Measurements from ENCODE around the gene SYNGR3. TPM values are rescaled to one million over a fixed set of nuclear protein-coding genes. Genes with fewer than 3 reads are reported as not detected.

SYNGR3 gene
- total RNA-seq, 2 donors from 2014 or later: 7.0 to 11.2 TPM

DNA sequence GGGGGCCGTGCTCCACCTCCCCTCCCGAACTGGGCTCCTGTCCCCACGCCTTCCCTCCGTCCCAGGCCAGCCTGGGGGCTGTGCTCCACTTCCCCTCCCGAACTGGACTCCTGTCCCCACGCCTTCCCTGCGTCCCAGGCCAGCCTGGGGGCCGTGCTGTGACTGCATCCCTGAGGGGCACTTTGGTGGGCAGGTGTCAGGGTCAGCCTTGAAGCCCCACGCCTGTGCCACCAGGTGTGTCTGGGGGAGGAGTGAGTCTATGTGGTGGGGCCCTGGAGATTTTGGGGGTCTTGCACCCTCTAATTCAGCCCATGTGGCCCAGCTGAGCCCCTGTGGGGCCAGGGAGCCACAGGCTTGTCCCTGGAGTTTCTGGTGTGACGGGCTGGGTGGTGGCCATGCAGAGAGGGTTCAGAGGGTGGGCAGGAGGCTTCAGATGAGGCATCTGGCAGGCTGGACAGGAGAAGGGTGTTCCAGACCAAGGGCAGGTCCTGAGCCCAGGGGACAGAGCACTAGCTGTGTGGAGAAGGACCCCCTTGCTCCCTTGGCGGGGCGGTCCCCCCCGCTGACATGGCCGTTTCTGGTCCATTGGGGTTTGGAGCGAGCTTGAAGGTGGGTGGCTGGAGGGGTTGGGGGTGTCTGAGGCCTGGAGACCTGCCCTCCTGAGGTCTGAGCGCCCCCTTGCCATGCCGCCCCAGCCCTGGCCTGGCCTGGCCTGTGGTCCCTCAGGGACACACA, 45.1 kb downstream of the SYNGR3 start:
- Mint-ChIP-seq H3K9me3 (no peaks in the 10 kb centered on the region), H3K4me1 (peaks cover 7% of the 10 kb centered on the region), H3K4me3 (no peak overlapping the region), H3K27me3 (ENCODE audit: insufficient read depth) (no peaks in the 10 kb centered on the region), H3K27ac (no peak overlapping the region), H3K36me3 (ENCODE audit: low read depth) (peaks cover 4% of the 10 kb centered on the region)
- Histone ChIP-seq H3K27me3 (ENCODE audit: control insufficient read depth, insufficient read depth, low read length, poor library complexity, severe bottlenecking) (no peaks in the 10 kb centered on the region), H3K36me3 (ENCODE audit: control insufficient read depth, insufficient read depth, low read length) (peaks cover 5% of the 10 kb centered on the region), H3K9ac (ENCODE audit: extremely low read depth, low read length, poor library complexity, severe bottlenecking) (no peak overlapping the region), H3K4me1 (ENCODE audit: control insufficient read depth, insufficient read depth, low read length) (peaks cover 6% of the 10 kb centered on the region), H3K4me3 (ENCODE audit: low read length) (no peak overlapping the region), H3K9me3 (ENCODE audit: control insufficient read depth, low read length) (no peaks in the 10 kb centered on the region), H3K27ac (ENCODE audit: low read depth, low read length) (no peak overlapping the region)
- no peak for DNase-seq
- TF ChIP-seq, protein P1, sequence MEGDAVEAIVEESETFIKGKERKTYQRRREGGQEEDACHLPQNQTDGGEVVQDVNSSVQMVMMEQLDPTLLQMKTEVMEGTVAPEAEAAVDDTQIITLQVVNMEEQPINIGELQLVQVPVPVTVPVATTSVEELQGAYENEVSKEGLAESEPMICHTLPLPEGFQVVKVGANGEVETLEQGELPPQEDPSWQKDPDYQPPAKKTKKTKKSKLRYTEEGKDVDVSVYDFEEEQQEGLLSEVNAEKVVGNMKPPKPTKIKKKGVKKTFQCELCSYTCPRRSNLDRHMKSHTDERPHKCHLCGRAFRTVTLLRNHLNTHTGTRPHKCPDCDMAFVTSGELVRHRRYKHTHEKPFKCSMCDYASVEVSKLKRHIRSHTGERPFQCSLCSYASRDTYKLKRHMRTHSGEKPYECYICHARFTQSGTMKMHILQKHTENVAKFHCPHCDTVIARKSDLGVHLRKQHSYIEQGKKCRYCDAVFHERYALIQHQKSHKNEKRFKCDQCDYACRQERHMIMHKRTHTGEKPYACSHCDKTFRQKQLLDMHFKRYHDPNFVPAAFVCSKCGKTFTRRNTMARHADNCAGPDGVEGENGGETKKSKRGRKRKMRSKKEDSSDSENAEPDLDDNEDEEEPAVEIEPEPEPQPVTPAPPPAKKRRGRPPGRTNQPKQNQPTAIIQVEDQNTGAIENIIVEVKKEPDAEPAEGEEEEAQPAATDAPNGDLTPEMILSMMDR (conservative IDR thresholded peaks at IDR 0.05): no peak
- 90 to 93% methylated on average over 3 to 15 of the region's 17 CpGs for WGBS, 2 experiments (ENCODE audit: insufficient coverage in 1 of 2, insufficient read length in 1 of 2)

DNA sequence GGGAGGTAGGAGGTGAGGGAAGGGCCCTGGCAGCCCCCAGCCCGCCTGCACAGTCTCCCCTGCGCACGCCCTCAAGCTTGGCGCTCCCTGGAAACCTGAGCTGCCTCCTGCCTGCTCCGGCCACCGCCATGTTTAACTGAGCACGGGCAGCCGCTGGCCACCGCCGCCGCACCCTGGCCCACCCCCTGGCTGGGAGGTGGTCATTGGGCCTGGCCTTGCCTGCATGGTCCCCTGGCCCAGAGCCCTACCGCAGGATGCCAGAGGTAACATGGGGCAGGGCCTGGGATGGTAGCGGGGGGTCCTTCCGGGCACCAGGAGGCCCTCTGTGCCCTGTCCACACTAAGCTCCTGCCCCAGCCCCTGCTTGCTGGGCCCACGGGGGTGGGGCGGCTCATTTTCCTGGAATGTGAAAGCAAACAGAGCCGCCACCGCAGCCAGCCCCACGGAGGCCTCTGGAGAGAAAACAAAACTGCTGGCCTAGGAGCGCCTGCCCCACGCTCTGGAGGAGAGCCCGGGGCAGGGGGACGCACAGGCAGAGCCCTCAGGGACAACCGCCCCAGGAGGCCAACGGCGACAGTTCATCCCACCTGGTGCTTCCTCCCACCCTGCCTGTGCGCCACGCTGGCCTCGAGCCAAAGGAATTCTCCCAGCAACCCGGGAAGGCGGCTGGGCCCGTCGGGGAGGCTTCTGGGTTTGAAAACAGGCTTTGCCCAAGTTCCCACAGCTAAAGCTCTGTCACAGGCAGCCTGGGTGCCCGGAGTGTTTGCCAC, 45.8 kb downstream of the SYNGR3 start:
- Mint-ChIP-seq H3K36me3 (ENCODE audit: low read depth) (peaks cover 4% of the 10 kb centered on the region), H3K27me3 (ENCODE audit: insufficient read depth) (no peaks in the 10 kb centered on the region), H3K27ac (no peak overlapping the region), H3K4me1 (peaks cover 7% of the 10 kb centered on the region), H3K4me3 (no peak overlapping the region), H3K9me3 (no peaks in the 10 kb centered on the region)
- Histone ChIP-seq H3K27me3 (ENCODE audit: control insufficient read depth, insufficient read depth, low read length, poor library complexity, severe bottlenecking) (no peaks in the 10 kb centered on the region), H3K4me1 (ENCODE audit: control insufficient read depth, insufficient read depth, low read length) (peaks cover 6% of the 10 kb centered on the region), H3K27ac (ENCODE audit: low read depth, low read length) (peak overlapping the region; percentile 49), H3K36me3 (ENCODE audit: control insufficient read depth, insufficient read depth, low read length) (peaks cover 5% of the 10 kb centered on the region), H3K4me3 (ENCODE audit: low read length) (no peak overlapping the region), H3K9ac (ENCODE audit: extremely low read depth, low read length, poor library complexity, severe bottlenecking) (no peak overlapping the region), H3K9me3 (ENCODE audit: control insufficient read depth, low read length) (no peaks in the 10 kb centered on the region)
- DNase-seq: peak; percentile 65
- TF ChIP-seq, protein P1 (conservative IDR thresholded peaks at IDR 0.05): no peak
- 86 to 87% methylated on average over 25 to 34 of the region's 34 CpGs for WGBS, 2 experiments (ENCODE audit: insufficient coverage in 1 of 2, insufficient read length in 1 of 2)

DNA sequence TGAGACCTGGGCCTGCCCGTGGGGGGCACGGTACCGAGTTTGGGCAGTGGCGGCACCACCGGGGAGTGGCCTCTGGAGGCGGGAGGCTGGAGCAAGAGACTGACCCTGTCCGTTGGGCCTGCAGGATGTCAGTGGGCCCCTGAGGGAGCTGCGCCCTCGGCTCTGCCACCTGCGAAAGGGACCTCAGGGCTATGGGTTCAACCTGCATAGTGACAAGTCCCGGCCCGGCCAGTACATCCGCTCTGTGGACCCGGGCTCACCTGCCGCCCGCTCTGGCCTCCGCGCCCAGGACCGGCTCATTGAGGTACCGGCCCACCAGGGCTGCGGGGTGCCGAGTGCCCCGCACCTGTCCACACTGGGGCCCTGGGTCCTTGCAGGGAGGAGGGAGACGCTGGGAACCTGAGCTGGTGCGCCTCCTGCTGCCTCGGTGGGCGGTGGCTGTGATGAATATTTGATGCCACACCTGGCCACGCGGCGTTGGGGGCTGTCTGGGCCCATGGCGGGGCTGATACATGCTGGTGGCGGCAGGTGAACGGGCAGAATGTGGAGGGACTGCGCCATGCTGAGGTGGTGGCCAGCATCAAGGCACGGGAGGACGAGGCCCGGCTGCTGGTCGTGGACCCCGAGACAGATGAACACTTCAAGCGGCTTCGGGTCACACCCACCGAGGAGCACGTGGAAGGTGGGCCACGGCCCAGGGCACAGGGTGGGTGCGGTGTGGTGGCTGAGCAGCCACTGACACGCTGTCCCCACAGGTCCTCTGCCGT, 46.6 kb downstream of the SYNGR3 start:
- Mint-ChIP-seq H3K4me1 (peaks cover 7% of the 10 kb centered on the region), H3K4me3 (no peak overlapping the region), H3K27me3 (ENCODE audit: insufficient read depth) (no peaks in the 10 kb centered on the region), H3K36me3 (ENCODE audit: low read depth) (peaks cover 4% of the 10 kb centered on the region), H3K9me3 (no peaks in the 10 kb centered on the region), H3K27ac (no peak overlapping the region)
- Histone ChIP-seq H3K9me3 (ENCODE audit: control insufficient read depth, low read length) (no peaks in the 10 kb centered on the region), H3K9ac (ENCODE audit: extremely low read depth, low read length, poor library complexity, severe bottlenecking) (no peak overlapping the region), H3K4me1 (ENCODE audit: control insufficient read depth, insufficient read depth, low read length) (peaks cover 6% of the 10 kb centered on the region), H3K27ac (ENCODE audit: low read depth, low read length) (peak overlapping the region; percentile 49), H3K4me3 (ENCODE audit: low read length) (no peak overlapping the region), H3K27me3 (ENCODE audit: control insufficient read depth, insufficient read depth, low read length, poor library complexity, severe bottlenecking) (no peaks in the 10 kb centered on the region), H3K36me3 (ENCODE audit: control insufficient read depth, insufficient read depth, low read length) (no peaks in the 10 kb centered on the region)
- 95 to 96% methylated on average over 31 to 47 of the region's 47 CpGs for WGBS, 2 experiments (ENCODE audit: insufficient coverage in 1 of 2, insufficient read length in 1 of 2)
- TF ChIP-seq, protein P1 (conservative IDR thresholded peaks at IDR 0.05): no peak
- peak; percentile 53 for DNase-seq
